ENCODE data around the gene ADRM1. TPM values are rescaled to one million over a fixed set of nuclear protein-coding genes. Genes with fewer than 3 reads are reported as not detected.
A peak's percentile ranks its signal among the peaks of the same experiment; 100 is the strongest.

ADRM1 gene
- total RNA-seq, 1 experiment from 2014 or later, result 160 TPM

DNA sequence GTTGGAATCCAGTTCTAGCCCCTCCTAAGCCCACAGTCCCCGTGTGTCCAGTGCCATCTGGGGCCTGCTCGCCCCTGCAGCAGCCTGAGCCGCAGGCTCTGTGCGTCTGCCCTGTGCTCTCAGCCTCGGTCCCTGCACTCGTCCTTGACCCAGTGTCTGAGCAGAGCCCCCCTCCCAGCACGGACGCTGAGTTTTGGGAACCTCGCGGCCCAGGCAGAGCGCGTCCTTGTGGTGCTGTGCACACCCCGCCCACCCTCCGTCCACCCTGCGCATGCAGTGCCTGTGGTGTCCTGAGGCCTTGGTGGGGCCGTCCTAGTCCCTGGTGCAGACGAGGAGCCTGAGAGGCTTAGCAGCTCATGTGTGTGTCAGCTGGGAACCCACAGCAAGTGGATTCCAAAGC, 32.9 kb upstream of the ADRM1 start:
- ATAC-seq, result no peak
- peaks cover 45% of the 10 kb centered on the region for H3K36me3 Mint-ChIP-seq
- CTCF ChIA-PET, result interaction anchor here (0.6 kb wide), 1 partner anchor 51 kb away, joined by 3 read pairs; no protein-coding TSS in a partner anchor

DNA sequence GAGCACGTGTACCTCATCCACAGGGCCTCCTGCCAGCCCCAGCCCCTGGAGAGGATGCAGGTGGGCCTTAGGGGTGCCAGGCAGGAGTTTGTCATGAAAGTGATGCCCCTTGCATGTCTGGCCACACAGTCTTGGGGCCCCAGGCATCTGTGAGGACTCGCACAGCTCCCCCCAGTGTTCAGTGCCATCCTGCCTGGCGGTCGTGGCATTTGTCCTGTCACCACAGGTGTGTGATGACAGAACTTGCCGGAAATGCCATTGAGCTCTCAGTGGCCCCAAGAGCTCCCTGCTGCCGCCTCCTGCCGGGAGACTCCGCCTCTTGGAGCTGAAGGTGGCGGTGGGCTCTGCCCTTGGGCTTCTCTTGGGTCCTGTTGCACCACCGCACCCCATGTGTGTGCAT, 30.6 kb upstream of the ADRM1 start:
- DNase-seq (ENCODE audit: low spot score) (no peak), ATAC-seq (no peak; the same call in 1 of the 2 replicates)
- ChIA-PET POLR2A (interaction anchor here (0.6 kb wide), 1 partner anchor 60 kb away, joined by 4 read pairs; no protein-coding TSS in a partner anchor), CTCF (interaction anchor here (0.5 to 1.9 kb wide), 9 partner anchors 8 to 370 kb away, joined by 3 to 5 read pairs (median 3); partner anchors contain the start of genes ADRM1 and OSBPL2)
- TF ChIP-seq, protein P1, sequence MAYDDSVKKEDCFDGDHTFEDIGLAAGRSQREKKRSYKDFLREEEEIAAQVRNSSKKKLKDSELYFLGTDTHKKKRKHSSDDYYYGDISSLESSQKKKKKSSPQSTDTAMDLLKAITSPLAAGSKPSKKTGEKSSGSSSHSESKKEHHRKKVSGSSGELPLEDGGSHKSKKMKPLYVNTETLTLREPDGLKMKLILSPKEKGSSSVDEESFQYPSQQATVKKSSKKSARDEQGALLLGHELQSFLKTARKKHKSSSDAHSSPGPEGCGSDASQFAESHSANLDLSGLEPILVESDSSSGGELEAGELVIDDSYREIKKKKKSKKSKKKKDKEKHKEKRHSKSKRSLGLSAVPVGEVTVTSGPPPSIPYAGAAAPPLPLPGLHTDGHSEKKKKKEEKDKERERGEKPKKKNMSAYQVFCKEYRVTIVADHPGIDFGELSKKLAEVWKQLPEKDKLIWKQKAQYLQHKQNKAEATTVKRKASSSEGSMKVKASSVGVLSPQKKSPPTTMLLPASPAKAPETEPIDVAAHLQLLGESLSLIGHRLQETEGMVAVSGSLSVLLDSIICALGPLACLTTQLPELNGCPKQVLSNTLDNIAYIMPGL (CRISPR knock-in tag; IDR thresholded peaks at IDR 0.05), result no peak
- TF ChIP-seq, protein P2, sequence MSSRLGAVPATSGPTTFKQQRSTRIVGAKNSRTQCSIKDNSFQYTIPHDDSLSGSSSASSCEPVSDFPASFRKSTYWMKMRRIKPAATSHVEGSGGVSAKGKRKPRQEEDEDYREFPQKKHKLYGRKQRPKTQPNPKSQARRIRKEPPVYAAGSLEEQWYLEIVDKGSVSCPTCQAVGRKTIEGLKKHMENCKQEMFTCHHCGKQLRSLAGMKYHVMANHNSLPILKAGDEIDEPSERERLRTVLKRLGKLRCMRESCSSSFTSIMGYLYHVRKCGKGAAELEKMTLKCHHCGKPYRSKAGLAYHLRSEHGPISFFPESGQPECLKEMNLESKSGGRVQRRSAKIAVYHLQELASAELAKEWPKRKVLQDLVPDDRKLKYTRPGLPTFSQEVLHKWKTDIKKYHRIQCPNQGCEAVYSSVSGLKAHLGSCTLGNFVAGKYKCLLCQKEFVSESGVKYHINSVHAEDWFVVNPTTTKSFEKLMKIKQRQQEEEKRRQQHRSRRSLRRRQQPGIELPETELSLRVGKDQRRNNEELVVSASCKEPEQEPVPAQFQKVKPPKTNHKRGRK (CRISPR knock-in tag; IDR thresholded peaks at IDR 0.05; ENCODE audit: borderline replicate concordance), result no peak
- TF ChIP-seq, protein P3, sequence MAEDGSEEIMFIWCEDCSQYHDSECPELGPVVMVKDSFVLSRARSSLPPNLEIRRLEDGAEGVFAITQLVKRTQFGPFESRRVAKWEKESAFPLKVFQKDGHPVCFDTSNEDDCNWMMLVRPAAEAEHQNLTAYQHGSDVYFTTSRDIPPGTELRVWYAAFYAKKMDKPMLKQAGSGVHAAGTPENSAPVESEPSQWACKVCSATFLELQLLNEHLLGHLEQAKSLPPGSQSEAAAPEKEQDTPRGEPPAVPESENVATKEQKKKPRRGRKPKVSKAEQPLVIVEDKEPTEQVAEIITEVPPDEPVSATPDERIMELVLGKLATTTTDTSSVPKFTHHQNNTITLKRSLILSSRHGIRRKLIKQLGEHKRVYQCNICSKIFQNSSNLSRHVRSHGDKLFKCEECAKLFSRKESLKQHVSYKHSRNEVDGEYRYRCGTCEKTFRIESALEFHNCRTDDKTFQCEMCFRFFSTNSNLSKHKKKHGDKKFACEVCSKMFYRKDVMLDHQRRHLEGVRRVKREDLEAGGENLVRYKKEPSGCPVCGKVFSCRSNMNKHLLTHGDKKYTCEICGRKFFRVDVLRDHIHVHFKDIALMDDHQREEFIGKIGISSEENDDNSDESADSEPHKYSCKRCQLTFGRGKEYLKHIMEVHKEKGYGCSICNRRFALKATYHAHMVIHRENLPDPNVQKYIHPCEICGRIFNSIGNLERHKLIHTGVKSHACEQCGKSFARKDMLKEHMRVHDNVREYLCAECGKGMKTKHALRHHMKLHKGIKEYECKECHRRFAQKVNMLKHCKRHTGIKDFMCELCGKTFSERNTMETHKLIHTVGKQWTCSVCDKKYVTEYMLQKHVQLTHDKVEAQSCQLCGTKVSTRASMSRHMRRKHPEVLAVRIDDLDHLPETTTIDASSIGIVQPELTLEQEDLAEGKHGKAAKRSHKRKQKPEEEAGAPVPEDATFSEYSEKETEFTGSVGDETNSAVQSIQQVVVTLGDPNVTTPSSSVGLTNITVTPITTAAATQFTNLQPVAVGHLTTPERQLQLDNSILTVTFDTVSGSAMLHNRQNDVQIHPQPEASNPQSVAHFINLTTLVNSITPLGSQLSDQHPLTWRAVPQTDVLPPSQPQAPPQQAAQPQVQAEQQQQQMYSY (CRISPR knock-in tag; IDR thresholded peaks at IDR 0.05), result no peak
- TF ChIP-seq, protein P4, sequence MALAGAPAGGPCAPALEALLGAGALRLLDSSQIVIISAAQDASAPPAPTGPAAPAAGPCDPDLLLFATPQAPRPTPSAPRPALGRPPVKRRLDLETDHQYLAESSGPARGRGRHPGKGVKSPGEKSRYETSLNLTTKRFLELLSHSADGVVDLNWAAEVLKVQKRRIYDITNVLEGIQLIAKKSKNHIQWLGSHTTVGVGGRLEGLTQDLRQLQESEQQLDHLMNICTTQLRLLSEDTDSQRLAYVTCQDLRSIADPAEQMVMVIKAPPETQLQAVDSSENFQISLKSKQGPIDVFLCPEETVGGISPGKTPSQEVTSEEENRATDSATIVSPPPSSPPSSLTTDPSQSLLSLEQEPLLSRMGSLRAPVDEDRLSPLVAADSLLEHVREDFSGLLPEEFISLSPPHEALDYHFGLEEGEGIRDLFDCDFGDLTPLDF (CRISPR knock-in tag; IDR thresholded peaks at IDR 0.05), result no peak
- TF ChIP-seq ZNF416 (CRISPR knock-in tag; IDR thresholded peaks at IDR 0.05) (no peak), EMX1 (CRISPR knock-in tag; IDR thresholded peaks at IDR 0.05) (no peak), ZNF263 (CRISPR knock-in tag; IDR thresholded peaks at IDR 0.05; ENCODE audit: low read depth) (no peak), GRHL2 (CRISPR knock-in tag; IDR thresholded peaks at IDR 0.05; ENCODE audit: insufficient replicate concordance, severe bottlenecking) (no peak), CREB1 (CRISPR knock-in tag; IDR thresholded peaks at IDR 0.05) (no peak), TP53 (CRISPR knock-in tag; IDR thresholded peaks at IDR 0.05) (no peak)
- TF ChIP-seq, protein P5, sequence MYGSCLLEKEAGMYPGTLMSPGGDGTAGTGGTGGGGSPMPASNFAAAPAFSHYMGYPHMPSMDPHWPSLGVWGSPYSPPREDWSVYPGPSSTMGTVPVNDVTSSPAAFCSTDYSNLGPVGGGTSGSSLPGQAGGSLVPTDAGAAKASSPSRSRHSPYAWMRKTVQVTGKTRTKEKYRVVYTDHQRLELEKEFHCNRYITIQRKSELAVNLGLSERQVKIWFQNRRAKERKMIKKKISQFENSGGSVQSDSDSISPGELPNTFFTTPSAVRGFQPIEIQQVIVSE (CRISPR knock-in tag; IDR thresholded peaks at IDR 0.05; ENCODE audit: borderline replicate concordance), result no peak
- TF ChIP-seq, protein P6, sequence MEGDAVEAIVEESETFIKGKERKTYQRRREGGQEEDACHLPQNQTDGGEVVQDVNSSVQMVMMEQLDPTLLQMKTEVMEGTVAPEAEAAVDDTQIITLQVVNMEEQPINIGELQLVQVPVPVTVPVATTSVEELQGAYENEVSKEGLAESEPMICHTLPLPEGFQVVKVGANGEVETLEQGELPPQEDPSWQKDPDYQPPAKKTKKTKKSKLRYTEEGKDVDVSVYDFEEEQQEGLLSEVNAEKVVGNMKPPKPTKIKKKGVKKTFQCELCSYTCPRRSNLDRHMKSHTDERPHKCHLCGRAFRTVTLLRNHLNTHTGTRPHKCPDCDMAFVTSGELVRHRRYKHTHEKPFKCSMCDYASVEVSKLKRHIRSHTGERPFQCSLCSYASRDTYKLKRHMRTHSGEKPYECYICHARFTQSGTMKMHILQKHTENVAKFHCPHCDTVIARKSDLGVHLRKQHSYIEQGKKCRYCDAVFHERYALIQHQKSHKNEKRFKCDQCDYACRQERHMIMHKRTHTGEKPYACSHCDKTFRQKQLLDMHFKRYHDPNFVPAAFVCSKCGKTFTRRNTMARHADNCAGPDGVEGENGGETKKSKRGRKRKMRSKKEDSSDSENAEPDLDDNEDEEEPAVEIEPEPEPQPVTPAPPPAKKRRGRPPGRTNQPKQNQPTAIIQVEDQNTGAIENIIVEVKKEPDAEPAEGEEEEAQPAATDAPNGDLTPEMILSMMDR (IDR thresholded peaks at IDR 0.05), result no peak
- Mint-ChIP-seq H3K9me3 (no peaks in the 10 kb centered on the region), H3K4me1 (peaks cover 3% of the 10 kb centered on the region; the same call in 1 of the 2 replicates), H3K36me3 (peaks cover 29% of the 10 kb centered on the region), H3K27me3 (ENCODE audit: low read depth) (no peaks in the 10 kb centered on the region), H3K27ac (peak overlapping the region; percentile 62), H3K4me3 (no peak overlapping the region)

More for the DNA sequence above, 32.9 kb upstream of the ADRM1 start:
- TF ChIP-seq, protein P7, sequence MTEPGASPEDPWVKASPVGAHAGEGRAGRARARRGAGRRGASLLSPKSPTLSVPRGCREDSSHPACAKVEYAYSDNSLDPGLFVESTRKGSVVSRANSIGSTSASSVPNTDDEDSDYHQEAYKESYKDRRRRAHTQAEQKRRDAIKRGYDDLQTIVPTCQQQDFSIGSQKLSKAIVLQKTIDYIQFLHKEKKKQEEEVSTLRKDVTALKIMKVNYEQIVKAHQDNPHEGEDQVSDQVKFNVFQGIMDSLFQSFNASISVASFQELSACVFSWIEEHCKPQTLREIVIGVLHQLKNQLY (CRISPR knock-in tag; IDR thresholded peaks at IDR 0.05), result no peak
- TF ChIP-seq, protein P2 (CRISPR knock-in tag; IDR thresholded peaks at IDR 0.05; ENCODE audit: borderline replicate concordance), result no peak
- no peak for DNase-seq (ENCODE audit: low spot score)
- H3K27me3 Mint-ChIP-seq (ENCODE audit: low read depth), result no peaks in the 10 kb centered on the region
- H3K9me3 Mint-ChIP-seq, result peaks cover 14% of the 10 kb centered on the region
- H3K4me1 Mint-ChIP-seq, result peaks cover 3% of the 10 kb centered on the region; the same call in 1 of the 2 replicates
- POLR2A ChIA-PET, result no interaction called here
- H3K27ac Mint-ChIP-seq, result peak overlapping the region; percentile 51; the same call in 1 of the 2 replicates
- no peak overlapping the region for H3K4me3 Mint-ChIP-seq
